ENCODE measurements around the gene ATF1.

Gene ATF1

GRCh38 chr12:50725011-50725942 lies 38.6 kb upstream of the ATF1 start:
- Histone ChIP-seq H3K27ac (no peak overlapping the region), H3K27me3 (replicated peaks) (no peaks in the 10 kb centered on the region), H3K4me3 (ENCODE audit: low read depth, low read length) (no peak overlapping the region), H3K36me3 (replicated peaks) (peaks cover 27% of the 10 kb centered on the region)
- TF ChIP-seq CTCF (IDR thresholded peaks at IDR 0.05; ENCODE audit: low read depth, low read length, missing control alignments), result no peak
- DNase-seq, result no peak
- in situ Hi-C loops (cut with HindIII; ENCODE audit: low pct_ligation_motif_present, low sequenced_read_pairs), result no loop called here

DNA sequence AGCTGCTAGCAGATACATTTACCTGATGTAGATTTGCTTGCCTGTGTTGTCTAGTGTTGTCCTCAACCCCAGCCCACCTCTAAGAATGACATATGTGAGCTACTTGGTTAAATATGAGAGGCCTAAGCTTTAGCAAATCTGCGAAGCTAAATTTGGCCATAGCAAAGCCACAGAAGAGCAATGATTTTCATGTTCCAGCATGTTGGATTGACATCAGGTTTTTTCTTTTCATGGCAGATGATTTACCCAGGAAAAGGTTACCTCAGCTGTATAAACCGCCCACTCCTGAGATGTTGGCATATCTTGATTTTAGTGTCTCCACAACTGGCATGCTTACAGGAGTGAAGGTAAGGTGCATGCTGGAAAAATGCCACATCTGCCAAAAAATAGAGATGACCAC lies 36.4 kb upstream of the ATF1 start:
- H3K27ac ChIP-seq, result no peak overlapping the region
- H3K27me3 ChIP-seq (replicated peaks), result no peaks in the 10 kb centered on the region
- no peak for TF ChIP-seq CTCF (IDR thresholded peaks at IDR 0.05; ENCODE audit: low read depth, low read length, missing control alignments)
- DNase-seq, result no peak
- H3K4me3 ChIP-seq (ENCODE audit: low read depth, low read length), result no peak overlapping the region
- in situ Hi-C loops (cut with HindIII; ENCODE audit: low pct_ligation_motif_present, low sequenced_read_pairs), result no loop called here
- H3K36me3 ChIP-seq (replicated peaks), result peaks cover 20% of the 10 kb centered on the region

DNA sequence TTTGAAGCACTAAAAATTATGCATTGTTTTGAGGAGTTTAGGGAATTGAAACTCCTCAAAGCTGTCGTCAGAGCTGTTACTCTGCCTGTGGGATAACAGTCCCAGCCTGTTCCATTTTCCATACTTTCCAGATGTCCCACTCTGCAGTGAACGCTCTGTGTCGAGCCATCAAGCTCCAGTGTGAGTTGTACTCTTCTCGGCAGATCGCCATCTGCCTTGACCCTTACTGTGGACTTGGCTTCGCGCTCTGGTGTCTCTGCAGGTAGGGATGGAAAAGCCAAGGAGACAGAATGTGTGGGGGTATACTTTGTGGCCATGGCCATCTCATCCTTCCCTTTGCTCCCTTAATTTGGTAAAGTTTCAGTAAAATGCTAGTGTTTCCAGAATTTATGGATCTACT lies 35.5 kb upstream of the ATF1 start:
- no peak for DNase-seq
- Histone ChIP-seq H3K4me3 (ENCODE audit: low read depth, low read length) (no peak overlapping the region), H3K27me3 (replicated peaks) (no peaks in the 10 kb centered on the region), H3K36me3 (replicated peaks) (peaks cover 20% of the 10 kb centered on the region), H3K27ac (no peak overlapping the region)
- in situ Hi-C loops (cut with HindIII; ENCODE audit: low pct_ligation_motif_present, low sequenced_read_pairs), result no loop called here
- TF ChIP-seq CTCF (IDR thresholded peaks at IDR 0.05; ENCODE audit: low read depth, low read length, missing control alignments), result no peak

- TF ChIP-seq CTCF (IDR thresholded peaks at IDR 0.05; ENCODE audit: low read depth, low read length, missing control alignments), result no peak
- in situ Hi-C loops (cut with HindIII; ENCODE audit: low pct_ligation_motif_present, low sequenced_read_pairs), result no loop called here
- no peak for DNase-seq
- peaks cover 18% of the 10 kb centered on the region for H3K36me3 ChIP-seq (replicated peaks)
- H3K27ac ChIP-seq, result no peak overlapping the region
- H3K27me3 ChIP-seq (replicated peaks), result no peaks in the 10 kb centered on the region
- H3K4me3 ChIP-seq (ENCODE audit: low read depth, low read length), result no peak overlapping the region
These were observed 35.1 kb upstream of the ATF1 start for GRCh38 chr12:50728841-50729240.

- in situ Hi-C loops (cut with HindIII; ENCODE audit: low pct_ligation_motif_present, low sequenced_read_pairs), result no loop called here
- DNase-seq, result peak; percentile 89
- TF ChIP-seq CTCF (IDR thresholded peaks at IDR 0.05; ENCODE audit: low read depth, low read length, missing control alignments), result no peak
- Histone ChIP-seq H3K36me3 (replicated peaks) (peaks cover 6% of the 10 kb centered on the region), H3K4me3 (ENCODE audit: low read depth, low read length) (no peak overlapping the region), H3K27me3 (replicated peaks) (no peaks in the 10 kb centered on the region), H3K27ac (peak overlapping the region; percentile 74)
These were observed 31.3 kb upstream of the ATF1 start for GRCh38 chr12:50732591-50732990.
